Cerebellar cortex (tissue), 1 donor: ENCODE measurements around the gene DNAH9.

ENCODE experiments used
- DNase-seq: peaks from one replicate; pipeline ENCODE4 v3.0.0-alpha.2; 2015; ENCODE audit warnings: low spot score

The DNAH9 gene

DNA sequence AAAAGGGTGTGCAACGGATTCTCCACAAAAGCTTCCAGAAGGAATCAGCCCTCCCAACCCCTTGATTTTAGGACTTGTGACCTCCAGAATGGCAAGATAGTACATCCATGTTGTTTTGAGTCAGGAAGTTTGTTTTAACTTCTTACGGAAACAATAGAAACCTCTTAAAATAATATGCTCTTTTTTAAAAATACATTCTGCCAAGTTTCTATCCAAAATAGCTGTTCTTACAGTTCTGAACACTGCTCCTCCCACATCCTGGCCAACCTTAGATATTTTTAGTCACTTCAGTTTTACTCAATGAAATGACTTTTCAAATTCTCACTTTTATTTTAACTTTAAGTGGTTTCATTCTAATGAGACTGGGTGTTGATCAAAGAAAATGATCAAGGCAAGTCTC is 242.6 kb downstream of the DNAH9 start:
- DNase-seq, result no peak

DNA sequence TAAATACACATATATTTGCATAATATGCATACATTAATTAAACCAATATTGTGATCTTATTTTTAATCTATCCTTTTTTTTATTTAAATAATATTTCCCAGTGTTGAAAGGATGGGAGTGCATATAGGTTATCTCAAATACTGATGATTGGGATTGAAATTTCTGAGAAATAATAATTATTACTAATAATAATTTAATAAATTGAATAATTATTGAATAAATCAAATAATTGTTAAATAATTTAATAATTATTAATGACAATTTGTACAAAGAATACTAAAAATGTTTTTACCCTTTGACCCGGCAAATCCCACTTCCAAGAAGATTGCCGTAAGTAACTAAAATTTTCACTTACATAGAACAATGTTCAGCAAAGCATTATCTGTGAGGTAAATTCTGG is 250.1 kb downstream of the DNAH9 start:
- DNase-seq, result no peak

DNA sequence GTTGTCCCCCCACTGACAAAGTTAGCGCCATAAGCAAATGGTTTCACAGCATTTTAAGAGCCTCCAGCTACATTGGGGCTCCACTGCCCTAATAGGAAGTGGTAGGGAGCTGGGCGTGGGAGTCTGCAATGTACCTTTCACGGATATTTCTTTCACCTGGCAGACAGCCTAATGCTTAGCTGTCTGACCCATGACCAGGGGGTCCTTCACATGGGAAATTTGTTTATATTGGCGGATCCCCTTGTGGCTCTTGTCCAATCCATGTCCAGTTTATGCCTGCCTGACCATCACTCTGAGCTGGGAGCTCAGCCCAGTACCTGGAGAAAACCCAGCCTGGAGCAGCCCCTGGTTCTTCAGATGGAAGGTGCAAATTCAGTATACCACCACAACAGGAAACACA is 254.0 kb downstream of the DNAH9 start:
- DNase-seq, result no peak

DNA sequence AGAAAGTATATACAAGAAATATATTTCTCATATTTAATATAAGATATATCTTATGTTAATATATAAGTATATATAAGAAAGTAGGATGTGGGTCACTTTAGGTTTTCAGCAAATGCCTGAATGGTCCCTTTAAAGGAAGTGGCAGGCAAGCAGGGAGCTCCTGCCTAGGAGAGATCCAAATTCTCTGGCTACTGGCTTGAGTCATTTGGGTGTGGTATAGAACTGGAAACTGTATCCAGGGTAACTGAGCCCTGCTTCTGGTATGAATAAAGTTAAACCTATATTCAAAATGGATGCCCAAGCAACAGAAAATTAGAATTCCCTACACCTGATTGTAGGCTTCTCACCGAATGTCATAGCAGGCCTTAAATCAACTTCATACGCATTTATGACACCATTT is 254.6 kb downstream of the DNAH9 start:
- DNase-seq, result no peak

DNA sequence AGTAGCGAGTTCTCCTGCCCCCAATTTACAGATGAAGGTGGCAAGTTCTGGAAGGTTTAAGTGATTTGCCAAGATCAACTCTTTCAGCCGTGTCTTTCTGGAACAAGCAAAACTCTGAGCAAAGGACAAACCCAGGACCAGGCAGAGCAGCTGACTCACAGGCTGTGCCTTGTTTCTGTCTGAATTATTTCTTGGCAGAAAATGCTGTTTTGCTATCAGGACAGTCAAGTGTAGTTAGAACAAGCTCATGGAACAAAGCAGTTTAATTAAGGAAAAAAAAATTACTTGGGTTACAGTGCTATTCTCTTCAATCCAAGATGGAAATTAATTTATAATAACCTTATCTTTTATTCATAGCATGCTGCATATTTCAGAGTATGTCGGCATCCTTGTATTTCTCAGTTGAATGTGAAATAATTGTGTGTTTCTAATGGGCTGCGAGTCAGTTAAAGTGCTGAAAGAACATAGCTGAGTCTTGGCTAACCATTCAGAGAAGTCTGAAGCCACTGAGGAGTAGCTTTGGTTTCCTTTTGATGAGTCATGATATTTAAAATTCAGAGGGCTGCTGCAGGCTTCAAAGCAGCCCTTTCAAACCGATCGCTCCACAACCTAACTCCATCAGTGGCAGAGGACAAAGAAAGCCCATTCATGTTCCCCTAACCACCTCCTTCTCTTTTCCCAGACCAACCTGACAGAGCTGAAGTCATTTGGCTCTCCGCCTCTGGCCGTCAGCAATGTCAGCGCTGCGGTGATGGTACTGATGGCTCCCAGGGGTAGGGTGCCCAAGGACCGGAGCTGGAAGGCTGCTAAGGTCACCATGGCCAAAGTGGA is 255.3 kb downstream of the DNAH9 start:
- DNase-seq, result no peak

DNA sequence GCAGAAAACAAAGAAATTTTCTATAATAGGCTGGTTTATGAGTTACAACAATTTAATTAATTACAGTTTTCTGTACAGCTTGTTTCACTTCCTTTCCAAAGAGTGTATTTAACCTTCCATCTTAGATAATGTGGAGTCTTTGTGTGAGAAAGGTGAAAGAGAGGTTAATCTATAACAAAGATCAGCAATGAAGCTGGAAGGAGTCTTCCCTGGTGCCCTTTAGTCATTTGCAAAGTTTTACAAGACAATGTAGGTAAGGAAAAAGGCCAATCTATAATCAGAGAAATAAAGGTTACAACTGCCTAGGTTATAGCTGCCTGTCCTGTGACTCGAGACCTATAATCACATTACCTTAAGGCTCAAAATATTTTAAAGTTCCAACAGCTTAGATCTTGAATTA is 257.0 kb downstream of the DNAH9 start:
- DNase-seq, result no peak

DNA sequence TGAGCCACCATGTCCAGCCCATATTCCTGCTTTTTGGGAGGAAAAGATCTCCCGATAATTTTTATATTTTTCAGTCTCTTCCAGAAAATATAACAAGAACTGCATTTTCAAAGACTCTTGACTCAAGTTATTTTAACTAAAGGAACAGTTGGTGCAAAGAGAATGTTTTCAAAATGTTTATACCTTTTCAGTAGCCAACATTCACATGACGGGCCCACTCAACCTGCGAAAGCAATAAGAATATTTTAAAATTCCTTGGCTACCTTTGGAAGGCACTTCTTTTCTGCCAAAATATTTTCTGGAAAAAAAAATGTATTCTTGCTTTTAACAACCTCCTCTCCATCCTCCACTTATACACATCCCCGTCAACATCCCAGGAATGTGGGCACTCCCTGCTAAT is 258.7 kb downstream of the DNAH9 start:
- DNase-seq, result no peak

DNA sequence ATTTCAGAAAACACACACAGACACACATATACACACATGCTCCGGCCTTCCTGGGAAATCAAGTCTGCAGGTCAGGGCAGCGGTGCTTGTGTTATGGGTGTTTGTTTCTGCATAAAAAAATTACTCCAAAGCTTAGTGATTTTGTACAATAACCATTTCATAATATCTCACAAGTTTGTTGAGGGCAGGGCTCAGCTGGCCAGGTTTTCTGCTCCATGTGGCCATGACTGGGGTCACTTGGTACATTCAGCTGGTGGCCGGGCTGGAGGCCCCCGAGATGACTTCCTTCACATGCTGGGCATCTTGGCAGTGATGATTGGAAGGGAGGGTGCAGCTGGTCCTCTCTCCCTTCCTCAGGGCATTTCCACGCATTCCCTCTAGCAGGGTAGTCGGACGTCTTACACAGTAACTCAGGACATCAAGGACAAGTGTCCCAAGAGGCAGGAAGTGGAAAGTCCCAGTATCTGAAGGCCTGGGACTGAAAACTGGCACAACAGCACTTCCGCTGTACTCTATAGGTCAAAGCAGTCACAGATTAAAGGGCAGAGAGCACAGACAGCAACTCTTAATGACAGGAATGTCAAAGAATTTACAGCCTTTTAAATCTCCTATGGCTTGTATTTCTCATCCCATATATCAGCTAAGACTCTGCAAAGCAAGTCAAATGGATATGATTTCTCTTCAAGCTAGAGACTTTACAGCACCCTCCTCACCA is 271.6 kb downstream of the DNAH9 start:
- no peak for DNase-seq

DNA sequence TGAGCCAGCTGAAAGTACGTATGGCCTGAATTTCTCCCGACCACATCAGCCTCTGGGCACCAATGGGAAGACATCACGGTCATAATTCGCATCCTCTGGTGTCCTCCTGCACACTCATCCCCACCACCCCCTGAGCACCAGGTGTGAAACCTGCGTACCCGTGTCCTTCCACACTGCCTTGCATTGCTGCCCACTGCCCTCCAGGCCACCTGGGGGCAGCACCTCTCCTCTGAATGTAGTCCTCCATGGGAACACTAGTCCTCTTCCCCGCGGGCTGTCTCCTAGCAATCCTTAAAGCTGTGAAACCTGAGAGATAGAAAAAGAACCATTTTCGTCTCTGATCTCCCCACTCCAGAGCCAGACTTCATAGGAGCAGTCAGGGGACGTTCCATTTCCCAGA is 273.5 kb downstream of the DNAH9 start:
- DNase-seq, result no peak

DNA sequence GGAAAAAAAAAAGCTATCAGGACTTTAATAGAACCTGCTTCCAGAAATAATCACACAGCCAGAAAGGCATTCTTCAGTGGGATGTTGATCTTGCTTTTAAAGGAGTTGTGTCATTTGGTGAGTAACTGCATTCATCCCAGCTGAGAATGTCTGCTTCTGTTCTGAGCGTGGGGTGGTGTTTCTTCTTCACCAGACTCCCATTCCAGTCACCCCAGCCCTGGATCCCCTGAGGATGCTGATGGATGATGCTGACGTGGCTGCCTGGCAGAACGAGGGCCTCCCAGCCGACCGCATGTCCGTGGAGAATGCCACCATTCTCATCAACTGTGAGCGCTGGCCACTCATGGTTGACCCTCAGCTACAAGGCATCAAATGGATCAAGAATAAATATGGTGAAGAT is 276.5 kb downstream of the DNAH9 start:
- no peak for DNase-seq

DNA sequence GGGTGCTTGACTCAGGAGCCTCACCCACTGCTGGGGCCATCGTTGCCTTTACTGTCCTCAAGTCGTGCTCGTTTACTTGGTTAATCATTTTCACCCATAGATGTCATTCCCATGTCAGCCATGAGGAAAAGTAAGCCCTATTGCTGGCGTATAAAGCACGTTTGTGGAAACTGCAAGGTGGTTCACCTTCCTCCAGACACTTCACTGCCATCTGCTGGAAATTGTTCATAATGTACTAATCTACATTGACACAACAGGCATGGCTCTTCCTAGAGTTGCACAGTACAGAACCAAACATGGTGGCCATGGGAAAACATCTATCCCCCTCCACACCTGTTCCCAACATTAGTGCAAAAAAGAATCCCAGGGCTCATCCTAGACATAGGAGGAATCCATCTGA is 282.4 kb downstream of the DNAH9 start:
- peak; percentile 9 for DNase-seq

DNA sequence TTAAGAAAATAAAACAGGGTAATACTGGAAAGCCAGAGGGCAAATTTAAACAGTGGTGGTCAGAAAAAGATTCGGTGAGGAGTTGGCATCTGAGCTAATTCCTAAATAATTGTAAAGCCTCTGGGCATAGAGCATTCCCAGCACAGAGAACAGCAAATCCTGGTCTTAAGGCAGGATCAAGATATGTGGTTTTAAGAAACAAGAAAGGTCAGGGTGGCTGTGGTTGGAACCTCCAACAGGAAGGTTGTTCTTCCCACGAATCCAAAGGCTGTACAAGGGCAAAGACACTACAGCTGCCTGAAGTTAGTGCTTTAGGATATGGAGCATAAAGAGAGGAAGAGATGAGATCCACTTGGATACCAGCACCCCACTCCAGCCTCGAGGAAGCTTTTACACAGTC is 284.4 kb downstream of the DNAH9 start:
- no peak for DNase-seq

DNA sequence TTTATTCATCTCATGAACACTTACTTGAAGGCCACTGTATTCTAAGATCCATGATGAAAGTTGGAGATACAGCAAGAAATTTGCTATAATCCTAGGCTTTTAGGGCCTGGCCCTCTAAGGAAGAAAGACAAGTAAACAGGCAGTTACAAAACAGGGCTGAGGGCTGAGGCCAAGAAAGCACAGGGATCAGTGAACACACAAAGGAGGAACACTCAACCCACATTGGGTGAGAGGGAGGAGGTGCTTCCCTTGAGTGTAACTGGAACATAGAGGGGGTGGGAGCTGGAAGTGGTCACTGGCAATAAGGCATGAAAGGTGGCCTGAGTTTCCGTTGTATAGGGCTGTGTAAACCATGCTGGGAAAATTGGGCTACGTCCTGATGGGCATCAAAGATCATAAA is 286.8 kb downstream of the DNAH9 start:
- no peak for DNase-seq

DNA sequence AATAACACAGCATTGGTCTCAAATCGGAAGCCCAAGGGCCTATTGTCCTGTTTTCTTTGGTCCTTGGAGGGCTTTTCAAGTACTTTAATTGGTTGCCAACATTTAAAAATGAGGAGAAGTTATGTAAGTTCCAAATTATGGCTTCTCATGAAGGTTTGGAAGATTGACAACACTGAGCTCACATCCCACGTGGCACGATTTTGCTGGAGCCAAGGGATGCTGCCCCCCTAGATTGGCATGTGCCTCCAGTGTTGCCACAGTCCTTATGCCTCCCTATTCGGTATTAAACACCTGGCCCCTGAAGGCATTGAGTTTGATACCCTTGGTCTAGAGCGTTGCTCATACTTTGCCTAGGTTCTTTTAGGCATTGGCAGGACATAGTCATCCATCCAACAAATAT is 291.0 kb downstream of the DNAH9 start:
- no peak for DNase-seq

DNA sequence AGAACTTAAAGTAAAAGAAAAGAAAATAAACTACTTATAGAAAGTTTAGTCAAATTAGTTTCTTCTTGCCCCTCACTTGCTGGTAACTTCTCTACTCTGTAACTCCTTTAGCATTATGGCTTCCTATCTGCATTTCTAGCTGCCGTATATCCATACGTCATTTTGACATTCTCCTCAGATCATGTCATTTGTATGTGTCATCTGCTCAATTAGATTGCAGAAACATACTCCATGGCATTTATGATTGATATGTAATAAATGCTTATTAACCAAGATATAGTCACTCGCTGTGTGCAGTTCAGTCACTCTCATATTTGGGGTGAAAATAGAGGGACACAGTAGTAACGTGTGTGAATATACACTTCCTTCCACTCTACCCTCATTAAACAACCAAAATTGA is 295.6 kb downstream of the DNAH9 start:
- DNase-seq, result no peak

DNA sequence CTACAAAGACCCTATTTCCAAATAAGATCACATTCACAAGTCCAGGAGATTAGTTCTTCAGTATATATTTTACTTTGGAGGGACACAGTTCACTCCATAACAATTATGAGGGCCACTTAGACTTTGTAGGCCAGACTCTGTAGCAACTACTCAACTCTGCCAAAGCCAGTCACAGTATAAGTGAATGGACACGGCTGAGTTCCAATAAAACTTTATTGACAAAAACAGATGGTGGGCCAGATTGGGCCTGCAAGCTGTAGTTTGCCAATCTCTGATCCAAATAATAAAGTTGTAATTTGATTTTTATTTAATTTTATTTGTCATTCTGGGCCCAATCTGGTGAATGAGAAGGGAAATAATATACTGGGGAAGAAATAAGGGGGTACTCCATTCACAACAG is 297.9 kb downstream of the DNAH9 start:
- no peak for DNase-seq

DNA sequence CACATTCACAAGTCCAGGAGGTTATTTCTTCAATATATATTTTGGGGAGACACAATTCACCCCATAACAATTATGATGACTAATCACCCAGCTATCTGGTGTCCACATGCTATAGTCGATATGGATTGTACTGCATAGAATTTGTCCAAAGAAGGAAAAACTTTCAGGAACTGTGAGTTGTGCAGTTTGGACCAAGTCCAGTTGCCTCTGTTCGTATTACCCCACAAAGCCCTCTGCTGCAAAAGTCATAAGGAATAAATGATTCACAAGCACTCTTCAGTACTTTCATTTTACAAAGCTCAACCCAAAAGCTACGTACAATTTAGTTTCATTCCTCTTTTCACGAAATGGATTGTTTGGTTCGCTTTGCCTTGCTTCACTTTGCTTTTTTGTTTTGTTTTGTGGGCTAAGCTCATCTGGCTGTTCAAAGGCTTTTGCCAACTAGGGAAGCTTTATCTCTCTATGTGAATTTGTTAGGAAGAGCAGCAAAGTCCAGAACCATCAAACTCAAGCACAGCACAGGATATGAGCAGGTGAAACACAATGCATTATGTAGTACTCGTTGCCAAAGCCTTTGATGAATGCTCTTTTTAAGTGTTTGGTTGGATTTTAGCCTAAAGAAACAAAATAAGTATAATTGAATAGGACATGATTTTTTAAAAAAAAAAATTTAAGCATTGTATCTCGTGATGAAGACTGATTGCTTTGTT is 300.4 kb downstream of the DNAH9 start:
- no peak for DNase-seq

DNA sequence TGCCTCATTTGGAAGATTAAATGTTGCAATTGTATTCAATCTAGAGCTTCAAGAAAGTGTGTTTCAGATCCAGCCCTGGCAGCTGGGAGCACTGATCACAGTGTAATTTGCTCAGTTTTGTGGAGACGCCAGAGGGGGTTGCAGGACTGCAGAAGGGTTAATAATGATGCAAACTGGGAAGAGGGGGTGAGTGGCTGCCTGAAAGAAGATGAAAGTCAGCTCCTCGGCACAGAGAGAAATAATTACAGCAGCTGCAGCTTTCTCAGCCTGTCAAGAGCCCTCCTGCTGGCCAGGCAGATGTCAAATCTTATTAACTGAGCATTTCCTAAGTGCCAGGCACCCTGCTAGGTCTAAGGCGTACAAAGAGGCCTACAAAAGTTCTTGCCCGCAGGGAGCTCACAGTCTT is 301.3 kb downstream of the DNAH9 start:
- no peak for DNase-seq

DNA sequence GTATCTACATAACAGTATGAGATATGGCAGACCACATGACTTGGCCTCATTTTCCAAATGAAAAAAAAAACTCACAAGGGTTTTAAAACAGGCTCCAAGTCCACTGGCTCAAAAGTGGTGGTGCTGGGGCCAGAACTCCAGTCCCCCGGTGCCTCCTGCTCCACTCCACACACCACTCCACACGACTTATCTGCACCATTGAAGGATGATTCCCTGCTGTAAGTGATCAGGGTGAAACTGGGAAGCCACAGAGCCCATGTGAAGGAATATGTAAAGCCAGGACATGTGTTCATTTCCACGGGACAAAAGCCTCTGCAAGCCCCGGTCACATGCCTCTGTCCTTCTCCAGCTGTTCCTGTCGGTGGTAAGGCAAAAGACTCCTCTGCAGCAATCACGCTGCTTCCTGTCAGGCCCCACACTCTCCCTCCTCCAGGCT is 301.8 kb downstream of the DNAH9 start:
- no peak for DNase-seq

DNA sequence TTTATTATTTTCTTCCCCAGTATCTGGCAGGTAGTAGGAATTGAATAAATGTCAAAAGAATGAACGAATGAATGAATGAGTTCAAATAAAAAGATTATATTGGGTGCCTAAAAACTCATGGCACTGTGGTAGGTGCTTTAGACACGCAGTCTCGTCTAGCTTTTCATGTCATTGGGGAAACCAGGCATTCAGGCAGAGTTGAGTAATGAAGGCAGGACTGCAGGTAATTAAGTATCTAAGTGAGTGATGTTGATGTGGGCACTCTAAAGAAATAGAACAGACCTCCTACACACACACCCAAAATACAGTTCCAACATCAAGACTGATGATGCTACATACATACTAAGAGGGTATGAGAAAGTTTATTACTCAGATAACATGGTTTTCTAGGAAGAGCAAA is 302.4 kb downstream of the DNAH9 start:
- DNase-seq, result no peak

DNA sequence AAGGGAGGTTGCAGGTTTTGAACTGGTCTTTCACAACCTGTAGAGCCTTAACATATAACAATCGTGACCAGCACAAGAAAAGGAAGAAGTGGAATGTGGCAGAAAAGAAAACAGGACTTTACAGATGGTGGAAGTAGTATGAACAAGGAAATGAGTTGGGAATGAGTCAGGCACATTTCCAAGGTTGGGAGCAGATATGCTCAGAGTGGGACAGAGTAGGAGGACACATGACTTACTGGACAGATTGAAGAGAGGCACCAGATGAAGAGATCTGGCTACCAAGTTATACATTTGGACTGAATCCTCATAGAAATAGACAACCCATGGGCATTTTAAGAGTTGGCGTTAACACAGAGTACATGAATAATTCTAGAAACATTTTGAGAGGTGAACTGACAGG is 303.7 kb downstream of the DNAH9 start:
- DNase-seq, result no peak

DNA sequence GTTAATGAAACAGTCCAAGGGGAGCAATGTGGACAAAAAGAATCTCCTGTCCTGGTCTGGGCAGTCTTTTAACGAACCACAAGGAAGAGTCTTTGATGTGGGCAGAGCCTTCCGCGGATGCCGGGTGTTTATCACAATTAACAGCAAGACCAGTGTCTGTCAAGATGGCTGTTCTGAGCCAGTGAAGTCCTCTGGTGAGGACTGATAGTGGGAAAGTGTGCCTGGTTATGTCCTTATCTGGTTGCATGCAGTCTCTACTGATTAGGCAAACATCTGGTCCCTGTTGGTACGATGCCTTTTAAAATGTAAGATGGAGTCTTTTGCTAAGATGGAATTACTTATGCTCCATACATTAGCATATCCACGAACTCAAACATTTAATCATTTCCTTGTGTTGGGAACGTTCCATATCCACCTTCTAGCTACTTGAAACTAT is 310.5 kb downstream of the DNAH9 start:
- no peak for DNase-seq

DNA sequence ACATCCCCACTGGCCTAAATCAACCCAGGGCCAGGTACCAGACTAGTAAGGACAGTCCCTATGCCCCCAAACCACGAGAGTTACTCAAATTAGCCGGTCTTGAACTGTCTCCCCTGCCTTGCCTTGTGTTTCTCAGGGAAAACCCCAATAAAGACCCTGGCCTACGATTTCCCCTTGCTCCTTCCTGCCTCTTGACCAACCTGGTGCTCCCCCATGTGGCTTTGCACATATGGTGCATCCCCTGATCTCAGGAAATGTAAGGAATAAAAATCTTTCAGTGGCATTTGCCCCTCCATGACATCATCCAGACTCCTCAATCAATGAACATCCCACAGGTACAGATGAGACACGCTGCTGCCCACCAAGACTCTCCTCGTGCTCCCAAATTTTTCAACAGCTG is 311.1 kb downstream of the DNAH9 start:
- no peak for DNase-seq
